Astrocyte of the spinal cord (primary cell): ENCODE data around the gene CRELD2.

Experiments used
- DNase-seq: peaks from one replicate; pipeline ENCODE4 v3.0.0; 2011; ENCODE audit warnings: low read depth, low spot score
- H3K4me3 ChIP-seq: 2 replicates; pipeline ENCODE4 v1.5.1; 2011; ENCODE audit warnings: low read depth, mild to moderate bottlenecking, low read length, moderate library complexity
- CTCF ChIP-seq: IDR thresholded peaks from 2 replicates; pipeline ENCODE4 v1.5.1; 2012; ENCODE audit warnings: low read depth, mild to moderate bottlenecking, low read length, inconsistent platforms
- in situ Hi-C: cut with HindIII; loops from 2 replicates; pipeline ENCODE4 v1.10.0; 2017; ENCODE audit warnings: low sequenced_read_pairs

The CRELD2 gene

GRCh38 chr22:49962751-49963646 lies 44.6 kb downstream of the CRELD2 start:
- in situ Hi-C loops: no loop called here
- peak overlapping the region; percentile 63 for H3K4me3 ChIP-seq
- TF ChIP-seq CTCF: no peak
- DNase-seq: no peak

GRCh38 chr22:49963647-49964026 lies 45.2 kb downstream of the CRELD2 start:
- H3K4me3 ChIP-seq: no peak overlapping the region
- no peak for DNase-seq
- TF ChIP-seq CTCF: no peak
- in situ Hi-C loops: no loop called here

GRCh38 chr22:49964136-49965090 lies 46.0 kb downstream of the CRELD2 start:
- no peak for TF ChIP-seq CTCF
- in situ Hi-C loops: no loop called here
- no peak for DNase-seq
- no peak overlapping the region for H3K4me3 ChIP-seq

- H3K4me3 ChIP-seq: no peak overlapping the region
- in situ Hi-C loops: no loop called here
- DNase-seq: no peak
- TF ChIP-seq CTCF: no peak
Measured at GRCh38 chr22:49965091-49966040, 46.9 kb downstream of the CRELD2 start.

- DNase-seq: no peak
- in situ Hi-C loops: no loop called here
- H3K4me3 ChIP-seq: no peak overlapping the region
- no peak for TF ChIP-seq CTCF
Measured at GRCh38 chr22:49966041-49966773, 47.8 kb downstream of the CRELD2 start.
